NCI-H2171 treated with DMSO at 0.1 percent for 48 hours (cell line): Measurements from ENCODE around the gene MAN1A1.

Experiments
- DNase-seq: peaks from one replicate; lab custom pipeline; 2025; lab: John Stamatoyannopoulos, UW

Gene MAN1A1

DNA sequence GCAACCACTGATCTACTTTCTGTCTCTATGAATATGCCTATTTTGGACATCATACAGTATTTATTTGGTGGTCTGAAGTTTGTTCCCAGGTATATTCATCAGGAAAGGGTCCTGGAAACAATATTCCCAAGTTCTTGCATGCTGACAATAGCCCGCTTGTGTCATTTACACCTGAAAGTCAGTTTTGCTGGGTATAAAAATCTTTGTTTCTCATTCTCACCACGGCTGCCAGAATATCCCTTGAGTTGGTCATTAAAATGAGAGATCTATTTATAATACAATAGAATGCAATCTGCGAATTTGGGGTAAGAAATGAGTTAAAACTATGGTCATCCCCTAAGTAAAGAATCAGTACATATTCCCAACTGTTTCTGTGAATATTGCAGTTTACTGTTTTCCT lies 79.0 kb downstream of the MAN1A1 start:
- DNase-seq: no peak

DNA sequence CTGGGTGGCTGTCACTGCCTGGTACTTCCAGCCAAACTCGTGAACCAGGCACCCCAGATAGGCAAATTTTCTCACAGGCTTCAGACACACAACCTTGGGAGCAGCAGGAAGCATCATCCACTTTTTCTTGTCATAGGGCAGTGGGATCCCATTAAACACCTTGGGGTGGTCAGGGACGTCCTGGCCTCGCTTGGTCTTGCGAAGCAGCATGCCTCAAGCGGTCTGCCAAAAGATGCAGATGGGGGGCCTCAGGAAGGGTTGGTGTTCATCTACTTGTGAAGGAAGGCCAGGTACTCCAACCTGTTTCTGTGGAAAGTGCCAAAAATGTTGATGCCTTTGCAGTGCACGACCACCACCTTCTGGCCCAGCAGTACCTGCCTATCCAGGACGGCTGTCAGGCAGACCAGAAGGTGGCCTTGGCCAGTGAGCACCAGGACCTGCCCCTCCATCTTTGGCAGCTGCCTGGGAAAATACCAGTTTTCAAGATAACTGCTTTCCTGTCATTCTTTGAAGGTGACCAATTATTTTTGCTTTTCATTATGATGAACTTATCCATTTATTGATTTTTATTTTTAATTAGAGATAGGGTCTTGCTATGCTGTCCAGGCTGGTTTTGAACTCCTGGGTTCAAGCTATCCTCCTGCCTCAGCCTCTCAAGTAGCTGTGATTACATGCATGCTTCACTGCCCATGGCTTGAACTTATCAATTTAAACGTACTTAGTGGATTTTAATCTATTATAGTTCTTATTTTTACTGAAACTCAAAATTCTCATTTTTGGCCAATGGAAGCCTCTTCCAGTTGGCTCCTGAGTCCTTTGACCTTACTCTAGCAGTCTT lies 80.1 kb downstream of the MAN1A1 start:
- DNase-seq: no peak

- no peak for DNase-seq
These were observed 82.2 kb downstream of the MAN1A1 start for GRCh38 chr6:119267126-119267905.

DNA sequence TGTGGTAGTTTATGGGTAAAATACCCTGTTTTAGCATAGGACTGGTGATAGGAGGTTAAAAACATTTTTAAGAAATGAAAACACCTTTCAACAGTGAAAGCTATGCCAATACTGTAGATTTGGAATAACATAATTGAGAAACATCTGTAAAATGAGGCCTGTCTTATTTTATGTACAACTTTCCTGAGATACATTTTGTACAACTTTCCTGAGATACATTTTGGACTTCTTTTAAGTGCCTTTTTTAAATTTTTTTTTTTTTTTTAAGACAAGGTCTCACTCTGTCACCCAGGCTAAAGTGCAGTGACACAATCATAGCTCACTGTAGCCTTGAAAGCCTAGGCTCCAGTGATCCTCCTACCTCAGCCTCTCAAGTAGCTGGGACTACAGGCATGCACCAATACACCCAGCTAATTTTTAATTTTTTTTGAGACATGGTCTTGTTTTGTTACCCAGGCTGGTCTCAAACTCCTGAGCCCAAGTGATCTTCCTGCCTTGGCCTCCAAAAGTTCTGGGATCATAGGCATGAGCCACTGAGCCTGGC lies 84.6 kb downstream of the MAN1A1 start:
- DNase-seq: no peak

DNA sequence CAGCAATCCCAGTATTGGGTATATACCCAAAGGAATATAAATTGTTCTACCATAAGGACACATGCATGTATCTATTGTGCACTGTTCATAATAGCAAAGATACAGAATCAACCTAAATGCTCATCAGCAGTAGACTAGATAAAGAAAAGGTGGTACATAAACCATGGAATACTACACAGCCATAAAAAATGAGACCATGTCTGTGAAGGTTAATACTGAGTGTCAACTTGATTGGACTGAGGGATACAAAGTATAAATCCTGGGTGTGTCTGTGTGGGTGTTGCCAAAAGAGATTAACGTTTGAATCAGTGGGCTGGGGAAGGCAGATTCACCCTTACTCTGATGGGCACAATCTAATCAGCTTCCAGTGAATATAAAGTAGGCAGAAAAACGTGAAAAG lies 86.9 kb downstream of the MAN1A1 start:
- no peak for DNase-seq

DNA sequence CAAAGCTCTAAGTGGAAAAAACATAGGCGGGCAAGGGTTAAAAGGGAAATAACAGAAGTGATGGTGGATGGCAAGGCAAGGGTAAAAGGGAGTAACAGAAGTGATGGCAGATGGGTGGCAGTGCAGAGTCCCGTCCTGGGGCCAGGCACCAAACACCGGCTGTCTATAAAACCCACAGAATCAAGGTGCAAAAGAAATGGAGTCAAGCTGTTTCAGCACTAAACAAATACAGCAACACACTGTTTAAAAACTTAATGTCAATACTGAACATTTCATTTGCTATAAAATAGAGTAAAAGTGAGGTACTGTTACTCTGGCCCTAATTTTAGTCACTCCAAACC lies 87.6 kb downstream of the MAN1A1 start:
- DNase-seq: peak; percentile 83

DNA sequence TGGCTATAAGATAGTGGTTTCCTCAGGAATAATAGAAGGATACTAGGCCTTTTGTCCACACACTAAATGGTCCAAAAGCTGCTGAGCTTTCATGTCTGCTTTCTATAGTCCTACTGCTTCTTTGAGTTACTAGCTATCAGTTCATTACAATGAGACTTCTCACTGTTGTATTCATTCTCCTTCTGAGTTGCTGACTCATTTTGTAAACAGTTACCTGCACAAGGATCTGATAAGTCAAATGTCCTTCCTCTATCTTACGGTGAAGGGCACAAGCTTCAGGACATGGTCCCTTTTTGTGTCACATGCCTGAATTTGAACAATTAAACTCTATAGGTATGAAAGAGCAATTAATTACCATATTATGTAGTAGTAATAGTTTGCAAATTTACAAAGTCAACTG lies 90.5 kb downstream of the MAN1A1 start:
- DNase-seq: no peak

DNA sequence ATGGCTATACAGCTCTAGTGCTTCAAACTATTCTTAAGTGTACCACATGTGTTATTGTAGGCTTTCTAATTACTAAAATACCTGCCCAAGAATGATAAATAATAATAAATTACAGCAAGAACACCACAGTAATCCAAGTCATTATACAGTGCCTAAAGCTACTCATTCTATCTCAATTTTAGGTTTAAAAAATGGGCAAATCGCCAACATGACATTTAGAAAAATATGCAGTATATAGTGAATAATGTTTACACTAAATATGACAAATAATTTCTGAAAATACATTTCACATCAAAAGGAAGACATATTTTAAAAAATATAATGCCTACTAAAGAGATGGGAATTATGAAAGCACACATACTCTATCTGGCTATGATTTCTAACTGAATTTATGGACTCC lies 91.8 kb downstream of the MAN1A1 start:
- no peak for DNase-seq

DNA sequence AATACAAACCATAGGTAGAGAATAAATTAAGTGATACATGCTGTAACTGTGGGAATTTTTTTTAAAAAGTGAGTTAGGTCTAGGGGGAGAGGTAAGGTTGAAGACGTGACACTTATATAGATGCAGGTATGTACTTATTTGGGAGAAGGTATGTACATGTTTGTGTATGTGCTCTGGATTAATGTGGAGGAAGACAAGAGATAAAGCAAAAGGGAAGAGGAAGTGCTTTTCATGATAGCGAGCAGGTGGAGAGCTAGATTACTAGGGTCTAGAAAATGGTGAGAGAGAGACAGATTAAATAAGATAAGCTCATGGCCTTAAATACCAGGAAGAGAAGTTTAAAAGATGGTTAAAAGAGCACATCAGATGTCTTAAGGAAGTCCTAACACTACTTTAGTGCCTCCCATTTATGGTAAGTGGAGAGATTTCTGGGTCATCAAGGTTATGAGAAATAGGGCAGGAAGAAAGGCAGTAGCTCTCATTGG lies 92.5 kb downstream of the MAN1A1 start:
- DNase-seq: no peak

DNA sequence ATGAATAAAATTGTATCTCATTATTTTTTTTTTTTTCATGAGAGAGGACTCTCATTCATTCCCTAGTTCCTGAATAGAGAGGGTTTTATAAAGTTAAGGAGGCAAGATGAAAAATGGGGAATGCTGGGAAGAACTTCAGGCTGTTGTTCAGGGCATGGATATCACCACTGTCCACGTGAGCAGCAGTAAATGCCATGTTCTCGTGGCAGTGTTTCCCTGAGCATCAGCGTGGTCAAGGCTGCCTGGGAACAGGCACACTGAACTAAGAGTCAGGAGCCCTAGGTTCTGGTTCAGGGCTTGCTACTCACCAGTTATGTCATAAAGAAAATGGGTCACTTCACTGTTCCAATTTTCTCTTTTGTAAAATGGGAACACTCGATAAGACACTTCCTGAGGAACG lies 93.2 kb downstream of the MAN1A1 start:
- no peak for DNase-seq

- DNase-seq: no peak
These were observed 94.1 kb downstream of the MAN1A1 start for GRCh38 chr6:119255492-119255891.

- DNase-seq: peak; percentile 75
These were observed 99.5 kb downstream of the MAN1A1 start for GRCh38 chr6:119250036-119250435.

DNA sequence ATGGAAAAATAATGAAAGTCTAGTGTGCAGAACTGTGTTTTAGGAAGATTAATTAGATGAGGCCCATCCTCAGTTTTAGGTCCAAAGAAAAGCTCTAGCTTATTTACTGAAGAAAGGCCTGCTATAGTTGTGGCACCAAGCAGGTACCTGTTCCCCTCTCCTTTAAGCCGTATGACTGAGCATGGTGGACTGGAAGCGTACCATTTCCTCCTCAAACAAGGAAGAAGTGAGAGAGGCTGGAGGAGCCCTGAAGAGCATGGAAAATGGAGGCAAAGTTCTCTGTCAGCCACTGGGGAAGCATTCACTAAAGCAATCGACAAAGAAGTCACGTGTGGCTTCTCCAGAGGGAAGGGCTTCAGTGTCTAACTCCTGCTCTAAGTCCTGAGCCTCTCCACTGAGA lies 100.2 kb downstream of the MAN1A1 start:
- no peak for DNase-seq

GRCh38 chr6:119247504-119247903 lies 102.1 kb downstream of the MAN1A1 start:
- no peak for DNase-seq

DNA sequence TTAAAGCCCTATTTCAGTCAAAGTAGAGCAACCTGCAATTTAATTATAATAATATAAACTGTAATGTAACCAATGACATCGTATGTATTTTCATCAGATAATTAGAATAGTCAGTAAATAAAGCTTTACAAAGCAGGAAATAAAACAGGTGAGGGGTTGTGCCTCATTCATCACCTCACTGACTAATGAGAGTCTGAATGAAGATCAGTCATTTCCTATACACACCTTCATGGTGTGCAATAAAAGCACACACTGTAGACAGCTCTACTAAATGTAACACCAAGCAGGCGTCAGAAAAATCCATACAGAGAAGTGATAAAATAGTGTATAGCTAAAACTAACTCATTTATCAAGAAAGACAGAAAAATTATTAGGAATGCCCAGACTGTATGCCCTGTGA lies 105.9 kb downstream of the MAN1A1 start:
- no peak for DNase-seq

DNA sequence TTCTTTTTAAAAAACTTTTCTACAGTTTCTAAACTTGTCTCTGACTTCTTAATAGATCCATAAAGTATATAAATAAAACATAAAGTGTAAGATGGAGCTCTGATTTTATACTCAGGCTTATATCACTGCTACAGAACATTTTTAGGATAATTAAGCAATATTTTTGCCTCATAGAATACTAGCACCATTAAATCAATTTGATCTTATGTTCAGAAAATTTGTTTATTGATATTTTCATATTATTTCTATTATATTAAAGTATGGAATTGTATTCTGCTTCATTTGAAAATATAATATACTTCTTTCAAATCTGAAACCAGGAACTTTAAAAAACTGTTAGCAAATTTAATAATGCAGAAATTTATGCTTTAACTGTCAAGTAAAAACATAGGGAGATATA lies 106.5 kb downstream of the MAN1A1 start:
- no peak for DNase-seq

DNA sequence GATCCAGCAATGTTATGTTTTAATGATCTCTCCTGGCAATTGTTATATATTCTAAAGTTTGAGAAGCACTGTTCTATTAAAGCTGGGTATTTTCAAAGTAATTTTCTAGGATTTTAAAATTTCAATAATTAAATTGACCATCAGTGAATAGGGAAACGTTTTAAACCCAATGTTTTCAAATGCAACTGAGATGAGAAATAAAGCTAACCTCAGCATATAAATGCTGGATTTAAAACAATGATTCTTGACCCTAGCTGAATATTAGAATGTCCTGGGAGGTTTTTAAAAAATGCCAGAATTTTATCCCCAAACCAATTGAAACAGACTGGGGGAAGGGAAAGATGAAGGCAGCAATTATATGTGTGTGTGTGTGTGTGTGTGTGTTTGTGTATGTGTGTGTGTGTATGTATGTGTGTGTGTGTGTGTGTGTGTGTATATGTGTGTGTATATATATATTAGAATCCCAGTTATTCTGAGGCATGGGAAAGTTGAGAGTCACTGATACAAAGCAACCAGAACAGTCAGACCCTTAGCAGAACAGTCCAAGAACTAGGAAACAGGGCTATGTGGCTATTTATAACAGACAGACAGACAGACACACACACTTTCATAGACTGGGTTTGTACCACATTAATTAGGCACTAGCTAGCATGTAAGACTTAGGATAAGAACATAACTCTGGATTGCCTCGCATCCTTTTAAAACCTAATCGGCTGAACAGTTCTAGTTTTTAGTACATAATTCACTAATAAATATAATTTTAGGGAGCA lies 107.8 kb downstream of the MAN1A1 start:
- no peak for DNase-seq

DNA sequence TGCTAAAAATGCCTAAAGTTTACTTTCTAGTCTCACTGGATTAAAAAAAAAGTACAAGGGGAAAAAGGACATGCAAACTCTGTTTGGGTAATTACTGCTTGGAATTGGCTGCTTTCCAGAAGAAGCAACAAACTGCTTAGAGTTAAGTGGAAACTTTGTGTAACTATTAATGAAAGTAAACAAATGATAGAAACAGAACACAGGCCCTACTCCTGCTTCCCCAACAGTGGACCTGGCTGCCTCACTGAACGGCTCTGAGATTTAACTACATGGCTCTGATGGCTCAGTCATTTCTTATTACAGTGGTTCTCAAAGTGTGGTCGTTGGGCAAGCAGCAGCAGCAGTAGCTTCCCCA lies 108.5 kb downstream of the MAN1A1 start:
- no peak for DNase-seq

DNA sequence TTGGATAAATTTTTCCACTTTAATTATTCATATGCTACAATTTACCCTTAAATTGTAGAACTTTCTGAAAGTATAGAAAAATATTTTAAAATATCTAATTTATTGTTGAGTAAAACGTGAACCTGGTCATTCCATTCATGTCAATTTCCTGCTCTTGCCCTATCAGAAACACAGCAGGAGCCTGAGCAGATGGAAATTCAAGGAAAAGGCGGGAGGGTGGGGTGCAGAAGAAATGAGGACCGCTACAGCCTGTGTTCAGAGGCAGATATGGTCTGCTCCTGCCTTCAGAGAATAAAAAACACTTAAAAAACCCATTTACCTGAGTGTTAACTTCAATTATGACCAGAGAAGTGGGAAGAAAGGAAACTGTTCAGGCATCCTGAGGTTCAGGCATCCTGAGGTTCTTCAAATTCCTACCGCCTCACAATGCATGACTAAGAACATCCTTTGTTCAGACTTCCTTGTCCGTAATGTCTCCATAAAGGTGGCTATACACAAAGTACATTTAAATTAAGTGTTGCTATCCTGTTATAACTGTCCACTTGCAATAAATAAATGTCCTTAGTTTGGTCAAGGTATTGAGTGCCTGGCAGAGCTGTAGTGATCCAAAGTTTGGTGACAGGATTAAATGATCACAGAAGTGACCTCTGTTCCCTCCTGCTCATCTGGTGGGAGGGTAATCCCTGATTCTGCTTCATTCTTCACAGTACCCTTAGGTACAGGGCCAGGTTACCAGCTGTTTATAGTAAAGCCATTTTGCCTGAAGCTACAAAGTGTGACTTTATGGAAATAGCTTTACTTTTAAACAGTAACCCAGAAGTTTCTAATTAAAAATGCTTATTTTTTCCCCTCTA lies 109.1 kb downstream of the MAN1A1 start:
- no peak for DNase-seq

- DNase-seq: no peak
These were observed 112.3 kb downstream of the MAN1A1 start for GRCh38 chr6:119237177-119237715.

GRCh38 chr6:119234941-119235340 lies 114.6 kb downstream of the MAN1A1 start:
- DNase-seq: no peak
